Mesendoderm (in vitro differentiated cells): ENCODE results near the gene TCF15.
A peak's percentile ranks its signal among the peaks of the same experiment; 100 is the strongest.

Experiments
- DNase-seq: peaks from one replicate; pipeline ENCODE4 v3.0.0; 2013
- H2AK5ac ChIP-seq: 2 replicates; pipeline ENCODE4 v1.6.1; 2013; ENCODE audit warnings: low read length, inconsistent platforms
- H2BK120ac ChIP-seq: 2 replicates; pipeline ENCODE4 v1.6.1; 2013; ENCODE audit warnings: low read depth, mild to moderate bottlenecking, low read length, moderate library complexity, mixed read lengths
- H2BK15ac ChIP-seq: replicated peaks from 2 replicates; pipeline ENCODE4 v1.6.1; 2013; ENCODE audit warnings: low read depth, mild to moderate bottlenecking, moderate library complexity
- H2BK5ac ChIP-seq: 2 replicates; pipeline ENCODE4 v1.6.1; 2013; ENCODE audit warnings: low read length, inconsistent platforms
- H3K18ac ChIP-seq: 2 replicates; pipeline ENCODE4 v1.6.1; 2013; ENCODE audit warnings: mild to moderate bottlenecking, low read length, mixed read lengths
- H3K23ac ChIP-seq: one replicate; pipeline ENCODE4 v1.6.1; 2013; ENCODE audit warnings: low read length
- H3K27ac ChIP-seq: 2 replicates; pipeline ENCODE4 v1.5.1; 2013; ENCODE audit warnings: low read depth, mild to moderate bottlenecking, inconsistent platforms, low read length, moderate library complexity
- H3K27me3 ChIP-seq: 2 replicates; pipeline ENCODE4 v1.6.1; 2013; ENCODE audit warnings: low read length, control low read depth, mild to moderate bottlenecking, inconsistent platforms; ENCODE audit not compliant: insufficient read depth, poor library complexity
- H3K36me3 ChIP-seq: 2 replicates; pipeline ENCODE4 v1.6.1; 2013; ENCODE audit warnings: low read length, inconsistent platforms; ENCODE audit not compliant: control insufficient read depth, insufficient read depth
- H3K4ac ChIP-seq: one replicate; pipeline ENCODE4 v1.6.1; 2013; ENCODE audit warnings: low read depth, mild to moderate bottlenecking, low read length, moderate library complexity
- H3K4me1 ChIP-seq: 2 replicates; pipeline ENCODE4 v1.6.1; 2013; ENCODE audit warnings: low read depth, low read length, inconsistent platforms; ENCODE audit not compliant: control insufficient read depth
- H3K4me2 ChIP-seq: 2 replicates; pipeline ENCODE4 v1.6.1; 2013; ENCODE audit warnings: low read length
- H3K4me3 ChIP-seq: 2 replicates; pipeline ENCODE4 v1.5.1; 2013; ENCODE audit warnings: mild to moderate bottlenecking, low read length
- H3K56ac ChIP-seq: one replicate; pipeline ENCODE4 v1.6.1; 2013; ENCODE audit warnings: low read length
- H3K79me1 ChIP-seq: 2 replicates; pipeline ENCODE4 v1.6.1; 2013; ENCODE audit warnings: low read length, inconsistent platforms
- H3K79me2 ChIP-seq: 2 replicates; pipeline ENCODE4 v1.6.1; 2013; ENCODE audit warnings: mild to moderate bottlenecking, low read length; ENCODE audit not compliant: control insufficient read depth, insufficient read depth
- H3K9ac ChIP-seq: 2 replicates; pipeline ENCODE4 v1.6.1; 2013; ENCODE audit warnings: low read length, inconsistent platforms
- H4K5ac ChIP-seq: one replicate; pipeline ENCODE4 v1.6.1; 2013; ENCODE audit warnings: low read length
- H4K8ac ChIP-seq: one replicate; pipeline ENCODE4 v1.6.1; 2013; ENCODE audit warnings: low read depth, mild to moderate bottlenecking, control low read depth, low read length, moderate library complexity
- WGBS: extraction: QIAGEN DNeasy Blood & Tissue Kit; methylation state at CpG from one replicate; pipeline ENCODE4 v1.1.7; 2013; ENCODE audit warnings: low lambda C conversion rate, missing lambda C conversion rate; ENCODE audit not compliant: insufficient coverage; ENCODE audit errors: extremely low coverage; 5-methylcytosine and 5-hydroxymethylcytosine counted together

TCF15 gene

GRCh38 chr20:631101-631500, 21.0 kb upstream of the TCF15 start:
- Histone ChIP-seq H2BK15ac (no peak overlapping the region), H2BK120ac (no peak overlapping the region), H2AK5ac (no peak overlapping the region), H3K4me2 (no peak overlapping the region), H3K79me1 (no peaks in the 10 kb centered on the region), H3K4me3 (no peak overlapping the region), H3K27me3 (no peaks in the 10 kb centered on the region), H3K27ac (no peak overlapping the region), H3K23ac (no peak overlapping the region), H3K9ac (no peak overlapping the region), H3K56ac (no peak overlapping the region), H3K4ac (no peak overlapping the region), H4K8ac (no peak overlapping the region), H3K4me1 (no peaks in the 10 kb centered on the region), H4K5ac (no peak overlapping the region), H3K79me2 (no peaks in the 10 kb centered on the region), H3K18ac (no peak overlapping the region), H3K36me3 (no peaks in the 10 kb centered on the region), H2BK5ac (no peak overlapping the region)
- WGBS = no CpG with 5 or more reads among the region's 1 CpG
- DNase-seq = no peak

DNA sequence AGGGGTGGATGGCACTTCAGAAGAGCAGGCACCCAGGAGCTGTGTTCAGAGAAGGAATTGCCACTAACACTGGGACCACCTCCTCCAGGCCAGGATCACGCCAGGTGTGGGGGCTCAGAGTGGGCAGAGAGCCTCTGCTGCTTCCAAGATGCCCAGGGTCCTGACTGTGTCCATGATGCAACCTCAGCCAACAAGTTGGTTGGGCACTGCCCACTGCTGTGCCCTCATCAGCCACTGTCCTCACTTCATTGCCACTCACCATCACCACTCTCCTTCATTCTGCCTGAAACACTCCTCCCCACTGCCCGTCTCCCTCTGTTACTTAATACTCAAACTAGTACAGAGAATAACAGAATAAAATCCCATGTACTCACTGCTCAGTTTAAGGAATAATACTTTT, 16.5 kb upstream of the TCF15 start:
- DNase-seq = no peak

DNA sequence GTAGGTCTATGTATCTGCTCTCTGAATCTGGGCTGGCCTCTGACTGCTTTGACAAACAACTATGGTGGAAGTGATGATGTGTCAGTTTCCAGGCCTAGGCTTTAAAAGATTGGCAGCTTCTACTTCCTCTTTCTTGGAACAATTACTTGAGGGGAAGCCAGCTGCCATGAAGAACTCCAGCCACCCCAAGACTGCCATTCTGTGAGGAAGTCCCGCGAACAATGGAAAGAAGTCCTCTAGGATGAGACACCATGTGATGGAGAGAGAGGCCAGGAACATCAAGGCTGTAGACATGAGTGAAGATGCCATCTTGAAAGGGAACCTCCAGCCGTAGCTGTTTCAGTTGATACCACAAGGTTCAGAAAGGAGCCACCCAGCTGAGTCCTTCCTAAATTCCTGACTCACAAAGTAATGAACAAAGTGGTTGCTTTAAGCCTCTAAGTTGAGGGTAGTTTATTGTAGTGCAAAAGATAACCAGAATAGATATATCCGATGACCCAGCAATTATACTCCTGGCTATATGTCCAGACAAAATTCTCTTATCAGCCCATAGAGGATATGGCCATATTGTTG, 15.3 kb upstream of the TCF15 start:
- Histone ChIP-seq H3K4me1 (peaks cover 5% of the 10 kb centered on the region), H3K27me3 (no peaks in the 10 kb centered on the region), H4K8ac (no peak overlapping the region), H3K23ac (no peak overlapping the region), H2BK15ac (no peak overlapping the region), H3K79me2 (no peaks in the 10 kb centered on the region), H2BK120ac (no peak overlapping the region), H3K9ac (no peak overlapping the region), H3K4me2 (no peak overlapping the region), H3K79me1 (no peaks in the 10 kb centered on the region), H3K27ac (no peak overlapping the region), H2AK5ac (no peak overlapping the region), H3K56ac (no peak overlapping the region), H4K5ac (no peak overlapping the region), H3K18ac (no peak overlapping the region), H3K4me3 (no peak overlapping the region), H3K4ac (no peak overlapping the region), H2BK5ac (no peak overlapping the region), H3K36me3 (no peaks in the 10 kb centered on the region)
- DNase-seq = no peak
- no CpG with 5 or more reads among the region's 4 CpGs for WGBS

More for the DNA sequence above, 16.5 kb upstream of the TCF15 start:
- Histone ChIP-seq H2BK120ac (no peak overlapping the region), H3K18ac (no peak overlapping the region), H2AK5ac (no peak overlapping the region), H2BK5ac (no peak overlapping the region), H2BK15ac (no peak overlapping the region), H3K4me3 (no peak overlapping the region), H3K36me3 (no peaks in the 10 kb centered on the region), H3K9ac (no peak overlapping the region), H4K8ac (no peak overlapping the region), H3K4ac (no peak overlapping the region), H3K4me1 (peaks cover 2% of the 10 kb centered on the region), H3K79me2 (no peaks in the 10 kb centered on the region), H3K27ac (no peak overlapping the region), H4K5ac (no peak overlapping the region), H3K27me3 (no peaks in the 10 kb centered on the region), H3K56ac (no peak overlapping the region), H3K79me1 (no peaks in the 10 kb centered on the region), H3K23ac (no peak overlapping the region), H3K4me2 (no peak overlapping the region)
- WGBS = no CpG with 5 or more reads among the region's 2 CpGs

- Histone ChIP-seq H3K79me2 (no peaks in the 10 kb centered on the region), H3K9ac (no peak overlapping the region), H2BK5ac (no peak overlapping the region), H3K27ac (no peak overlapping the region), H3K4ac (no peak overlapping the region), H3K4me1 (peaks cover 5% of the 10 kb centered on the region), H4K8ac (no peak overlapping the region), H3K56ac (no peak overlapping the region), H2BK15ac (no peak overlapping the region), H3K18ac (no peak overlapping the region), H3K79me1 (no peaks in the 10 kb centered on the region), H3K27me3 (no peaks in the 10 kb centered on the region), H3K36me3 (no peaks in the 10 kb centered on the region), H4K5ac (no peak overlapping the region), H2BK120ac (no peak overlapping the region), H3K4me3 (no peak overlapping the region), H3K4me2 (no peak overlapping the region), H2AK5ac (no peak overlapping the region), H3K23ac (no peak overlapping the region)
- DNase-seq = no peak
- WGBS = no CpG with 5 or more reads among the region's 4 CpGs
Measured at GRCh38 chr20:623704-624103, 13.6 kb upstream of the TCF15 start.

DNA sequence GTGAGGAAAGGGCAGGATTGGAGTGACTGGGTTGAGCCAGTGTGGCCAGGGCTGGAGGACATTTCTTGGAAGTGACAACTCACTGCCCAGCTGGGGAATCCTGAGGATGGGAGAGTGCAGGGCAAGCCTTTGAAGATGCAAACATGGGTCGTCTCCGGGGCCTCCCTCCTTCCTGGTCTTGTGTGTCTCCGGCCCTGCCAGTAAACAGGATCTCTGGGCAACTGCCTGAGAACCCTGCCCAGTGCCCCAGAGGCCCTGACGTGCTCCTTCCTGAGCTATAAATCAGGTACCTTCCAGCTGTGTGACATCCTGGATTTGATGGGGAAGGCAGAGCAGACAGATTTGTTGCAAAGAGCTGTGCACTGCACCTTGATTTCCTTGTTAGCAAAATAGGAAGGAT, 12.9 kb upstream of the TCF15 start:
- Histone ChIP-seq H3K18ac (no peak overlapping the region), H2BK120ac (no peak overlapping the region), H3K27ac (no peak overlapping the region), H3K4me3 (no peak overlapping the region), H3K56ac (no peak overlapping the region), H3K9ac (no peak overlapping the region), H3K4me2 (no peak overlapping the region), H3K79me1 (no peaks in the 10 kb centered on the region), H2AK5ac (no peak overlapping the region), H2BK15ac (no peak overlapping the region), H3K79me2 (no peaks in the 10 kb centered on the region), H4K5ac (no peak overlapping the region), H4K8ac (no peak overlapping the region), H3K23ac (no peak overlapping the region), H3K36me3 (no peaks in the 10 kb centered on the region), H3K4me1 (peaks cover 5% of the 10 kb centered on the region), H2BK5ac (no peak overlapping the region), H3K4ac (no peak overlapping the region), H3K27me3 (no peaks in the 10 kb centered on the region)
- WGBS = no CpG with 5 or more reads among the region's 4 CpGs
- no peak for DNase-seq

DNA sequence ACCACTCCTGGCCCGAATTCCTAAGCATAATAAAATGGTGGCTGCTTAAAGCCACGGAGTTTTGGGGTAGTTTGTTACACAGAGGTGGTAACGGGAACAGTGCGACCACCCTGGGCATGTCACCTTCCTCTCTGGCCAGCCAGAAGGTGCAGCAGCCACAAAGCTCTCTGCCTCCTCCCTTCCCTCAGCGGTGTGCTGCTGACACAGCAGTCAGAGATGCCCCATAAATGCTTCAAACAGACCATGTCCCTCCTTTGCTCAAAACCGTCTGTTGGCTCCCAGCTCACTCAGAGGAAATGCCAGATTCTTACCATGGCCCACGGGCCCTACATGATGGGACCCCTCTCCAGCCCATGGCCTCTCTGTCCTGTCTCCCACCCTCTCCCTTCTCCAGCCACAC, 12.1 kb upstream of the TCF15 start:
- Histone ChIP-seq H4K8ac (no peak overlapping the region), H3K27me3 (no peaks in the 10 kb centered on the region), H2BK120ac (no peak overlapping the region), H3K4me3 (no peak overlapping the region), H3K9ac (no peak overlapping the region), H3K79me1 (no peaks in the 10 kb centered on the region), H3K27ac (no peak overlapping the region), H3K36me3 (no peaks in the 10 kb centered on the region), H3K79me2 (no peaks in the 10 kb centered on the region), H3K23ac (peak overlapping the region; percentile 11), H3K56ac (no peak overlapping the region), H3K4me1 (peaks cover 5% of the 10 kb centered on the region), H2BK5ac (no peak overlapping the region), H3K4ac (no peak overlapping the region), H4K5ac (no peak overlapping the region), H2AK5ac (no peak overlapping the region), H3K4me2 (no peak overlapping the region), H3K18ac (no peak overlapping the region), H2BK15ac (no peak overlapping the region)
- no peak for DNase-seq
- no CpG with 5 or more reads among the region's 7 CpGs for WGBS
